SK-N-SH (cell line): ENCODE results near the gene ZDHHC11B. TPM values are rescaled to one million over a fixed set of nuclear protein-coding genes. Genes with fewer than 3 reads are reported as not detected.

Experiments used
- CTCF ChIA-PET: fragments of 300-600, 350-600 bp; formaldehyde crosslinking; extraction: SDS; loops from one replicate; lab custom pipeline; 2021; lab: Yijun Ruan, JAX
- POLR2A ChIA-PET: fragments of 350-600 bp; sonication (Branson Sonifier 250); formaldehyde crosslinking; extraction: SDS; loops from one replicate; lab custom pipeline; 2020; ENCODE audit warnings: antibody characterized with exemption, inconsistent platforms; lab: Yijun Ruan, JAX
- DNase-seq: peaks from one replicate; pipeline ENCODE4 v3.0.0; 2012
- H2AFZ ChIP-seq: fragments of 200-600 bp; sonication (generic); 2 replicates; pipeline ENCODE4 v1.8.1; 2016; ENCODE audit warnings: antibody characterized with exemption, mild to moderate bottlenecking, low read depth
- H3F3A ChIP-seq: fragments of 200-600 bp; sonication (generic); replicated peaks from 2 replicates; pipeline ENCODE3; 2016; ENCODE audit warnings: antibody characterized with exemption, mild to moderate bottlenecking; ENCODE audit not compliant: insufficient read depth
- H3K27ac ChIP-seq, 2 experiments: fragments of 200-500 bp in 1 of 2; fragments of 200-600 bp in 1 of 2; sonication (Bioruptor generic) in 1 of 2; sonication (generic), shearing (Covaris generic) in 1 of 2; 2 replicates each; pipeline versions ENCODE4 v1.5.1 to v1.6.1; 2014 to 2016; ENCODE audit warnings: low read depth in 2 of 2, inconsistent platforms in 1 of 2, low read length in 1 of 2, mild to moderate bottlenecking in 1 of 2, mixed read lengths in 1 of 2
- H3K27me3 ChIP-seq: fragments of 200-600 bp; sonication (generic), shearing (Covaris generic); 2 replicates; pipeline ENCODE4 v1.6.1; 2016; ENCODE audit warnings: mixed run types; ENCODE audit not compliant: insufficient read depth
- H3K36me3 ChIP-seq, 2 experiments: fragments of 200-500 bp in 1 of 2; fragments of 200-600 bp in 1 of 2; sonication (Bioruptor generic) in 1 of 2; sonication (generic) in 1 of 2; replicated peaks in 1 of 2; 2 replicates each; pipeline versions ENCODE3 to v1.5.1; 2014 to 2016; ENCODE audit warnings: low read length in 1 of 2, mild to moderate bottlenecking in 1 of 2; ENCODE audit not compliant: insufficient read depth in 2 of 2, control insufficient read depth in 1 of 2
- H3K4me1 ChIP-seq, 2 experiments: fragments of 200-500 bp in 1 of 2; fragments of 200-600 bp in 1 of 2; sonication (Bioruptor generic) in 1 of 2; sonication (generic), shearing (Covaris generic) in 1 of 2; 2 replicates each; pipeline versions ENCODE4 v1.5.1 to v1.6.1; 2014 to 2016; ENCODE audit warnings: low read depth in 1 of 2, low read length in 1 of 2, mixed run types in 1 of 2; ENCODE audit not compliant: insufficient read depth in 2 of 2, control insufficient read depth in 1 of 2
- H3K4me2 ChIP-seq: fragments of 200-600 bp; sonication (generic), shearing (Covaris generic); 2 replicates; pipeline ENCODE4 v1.6.1; 2017; ENCODE audit warnings: mixed run types
- H3K4me3 ChIP-seq, 2 experiments: fragments of 200-500 bp in 1 of 2; fragments of 200-600 bp in 1 of 2; sonication (Bioruptor generic) in 1 of 2; sonication (generic), shearing (Covaris generic) in 1 of 2; 2 replicates each; pipeline versions ENCODE4 v1.5.1 to v1.8.1; 2014 to 2016; ENCODE audit warnings: low read depth in 2 of 2, inconsistent platforms in 1 of 2, low read length in 1 of 2, mild to moderate bottlenecking in 1 of 2, mixed read lengths in 1 of 2, moderate library complexity in 1 of 2
- H3K79me2 ChIP-seq: fragments of 200-600 bp; sonication (generic); 2 replicates; pipeline ENCODE4 v1.8.1; 2017; ENCODE audit warnings: mild to moderate bottlenecking; ENCODE audit not compliant: insufficient read depth
- H3K9ac ChIP-seq: fragments of 200-600 bp; sonication (generic); 2 replicates; pipeline ENCODE4 v1.6.1; 2017; ENCODE audit warnings: mixed run types
- H3K9me2 ChIP-seq: fragments of 200-600 bp; sonication (generic); 2 replicates; pipeline ENCODE4 v1.6.1; 2017; ENCODE audit warnings: mixed run types
- H3K9me3 ChIP-seq: fragments of 200-600 bp; sonication (generic); 2 replicates; pipeline ENCODE4 v1.6.1; 2017; ENCODE audit warnings: mixed run types, mild to moderate bottlenecking, moderate library complexity
- H4K20me1 ChIP-seq: fragments of 200-600 bp; sonication (generic); 2 replicates; pipeline ENCODE4 v1.6.1; 2017; ENCODE audit warnings: mild to moderate bottlenecking, mixed run types; ENCODE audit not compliant: insufficient read depth
- CHD2 ChIP-seq: fragments of 150-350 bp; IDR thresholded peaks from 2 replicates; pipeline ENCODE4 v1.6.1; 2018; ENCODE audit warnings: low read length; ENCODE audit not compliant: partially characterized antibody
- ELF1 ChIP-seq: IDR thresholded peaks from 2 replicates; pipeline ENCODE4 v1.4.0; 2012
- EP300 ChIP-seq, 2 experiments: IDR thresholded peaks; 2 replicates each; pipeline versions ENCODE4 v1.4.0 to v1.6.1; 2012; ENCODE audit warnings: borderline replicate concordance in 1 of 2, low read depth in 1 of 2, low read length in 1 of 2
- EZH2phosphoT487 ChIP-seq: fragments of 200-600 bp; sonication (generic); IDR thresholded peaks from 2 replicates; pipeline ENCODE4 v1.6.1; 2017; ENCODE audit warnings: low read depth, mixed run types, mild to moderate bottlenecking, antibody characterized with exemption, moderate library complexity, borderline replicate concordance
- FOXM1 ChIP-seq: IDR thresholded peaks from 2 replicates; pipeline ENCODE4 v1.4.0; 2012; ENCODE audit warnings: low read depth, mild to moderate bottlenecking
- NFIC ChIP-seq: IDR thresholded peaks from 2 replicates; pipeline ENCODE4 v1.4.0; 2012; ENCODE audit warnings: borderline replicate concordance
- NRF1 ChIP-seq: IDR thresholded peaks from 2 replicates; pipeline ENCODE4 v1.6.1; 2012; ENCODE audit warnings: low read depth, mild to moderate bottlenecking, low read length
- RAD21 ChIP-seq: IDR thresholded peaks from 2 replicates; pipeline ENCODE4 v1.6.1; 2012; ENCODE audit warnings: mild to moderate bottlenecking, low read length
- SMC3 ChIP-seq: IDR thresholded peaks from 2 replicates; pipeline ENCODE4 v1.6.1; 2012; ENCODE audit warnings: low read depth, low read length, improper control_type of control experiment
- WGBS: methylation state at CpG from one replicate; pipeline ENCODE4 v1.1.6; 2017; ENCODE audit warnings: low lambda C conversion rate; 5-methylcytosine and 5-hydroxymethylcytosine counted together
- polyA plus RNA-seq, 3 experiments: library from polyadenylated mRNA; depleted of rRNA; stranded (reverse); fragments of >200 nt; gene quantifications; 2 replicates each; pipeline ENCODE4 v1.2.3, GENCODE V29; 2012
- TF ChIP-seq, protein P1 (sequence below): IDR thresholded peaks from 2 replicates; pipeline ENCODE4 v1.4.0; 2012; ENCODE audit warnings: low read depth, borderline replicate concordance
- TF ChIP-seq, protein P2 (sequence below): IDR thresholded peaks from 2 replicates; pipeline ENCODE4; 2012
- TF ChIP-seq, protein P3 (sequence below): IDR thresholded peaks from 2 replicates; pipeline ENCODE4 v1.6.1; 2012; ENCODE audit warnings: mild to moderate bottlenecking, low read depth, low read length, moderate library complexity
- TF ChIP-seq, protein P4 (sequence below): fragments of 150-350 bp; IDR thresholded peaks from 2 replicates; pipeline ENCODE4 v1.6.1; 2017; ENCODE audit warnings: antibody characterized with exemption, low read length, low read depth, borderline replicate concordance
- TF ChIP-seq, protein P5 (sequence below): fragments of 150-350 bp; IDR thresholded peaks from 2 replicates; pipeline ENCODE4 v1.6.1; 2016; ENCODE audit warnings: mild to moderate bottlenecking, low read depth, low read length
- TF ChIP-seq, protein P6 (sequence below): IDR thresholded peaks from 2 replicates; pipeline ENCODE4 v1.4.0; 2012; ENCODE audit warnings: low read depth, borderline replicate concordance

ZDHHC11B gene
- polyA plus RNA-seq, 1 of the 3 experiments (the other 2 are of a cell fraction), result not detected

DNA sequence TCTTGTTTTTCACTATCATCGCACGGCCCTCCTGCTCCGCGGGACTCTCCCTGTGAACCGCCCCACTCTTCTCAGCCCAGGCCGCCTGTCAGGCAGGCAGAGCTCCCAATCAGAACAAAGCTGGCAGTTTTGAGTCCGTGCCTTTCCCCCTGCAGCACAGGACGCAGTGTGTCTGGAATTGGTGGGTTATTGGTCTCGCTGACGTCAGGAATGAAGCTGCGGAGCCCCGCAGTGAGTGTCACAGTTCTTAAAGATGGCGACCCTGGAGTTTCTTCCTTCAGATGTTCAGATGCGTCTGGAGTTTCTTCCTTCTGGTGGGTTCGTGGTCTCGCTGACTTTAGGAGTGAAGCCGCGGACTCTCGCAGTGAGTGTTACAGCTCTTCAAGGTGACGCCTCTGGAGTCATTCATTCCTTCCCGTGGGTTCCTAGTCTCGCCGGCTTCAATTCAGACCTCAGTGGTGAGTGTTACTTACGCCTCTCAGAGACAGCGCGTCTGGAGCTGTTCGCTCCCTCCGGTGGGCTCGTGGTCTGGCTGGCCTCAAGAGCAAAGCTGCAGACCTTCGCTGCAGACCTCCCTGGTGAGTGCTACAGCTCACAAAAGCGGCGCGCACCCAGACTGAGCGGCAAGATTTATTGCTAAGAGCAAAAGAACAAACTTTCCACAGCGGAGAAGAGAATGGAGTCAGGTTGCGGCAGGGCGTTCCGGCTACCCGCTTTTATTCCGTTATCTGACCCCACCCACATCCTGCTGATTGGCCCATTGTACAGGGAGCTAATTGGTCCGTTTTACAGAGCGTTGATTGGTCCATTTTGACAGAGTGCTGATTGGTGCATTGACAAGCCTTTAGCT, 7.4 kb downstream of the ZDHHC11B start:
- peak; percentile 20 for DNase-seq
- no peaks in the 10 kb centered on the region for H3K36me3 ChIP-seq
- no peaks in the 10 kb centered on the region for H3K9me2 ChIP-seq
- ChIA-PET CTCF (interaction anchor here (0.8 to 1.3 kb wide), 2 partner anchors 104 to 106 kb away, joined by 3 read pairs; no protein-coding TSS in a partner anchor), POLR2A (no interaction called here)
- no peak overlapping the region for H3K27ac ChIP-seq
- H3F3A ChIP-seq, result no peaks in the 10 kb centered on the region
- H3K79me2 ChIP-seq, result no peaks in the 10 kb centered on the region
- TF ChIP-seq CHD2, result no peak
- TF ChIP-seq, protein P1, sequence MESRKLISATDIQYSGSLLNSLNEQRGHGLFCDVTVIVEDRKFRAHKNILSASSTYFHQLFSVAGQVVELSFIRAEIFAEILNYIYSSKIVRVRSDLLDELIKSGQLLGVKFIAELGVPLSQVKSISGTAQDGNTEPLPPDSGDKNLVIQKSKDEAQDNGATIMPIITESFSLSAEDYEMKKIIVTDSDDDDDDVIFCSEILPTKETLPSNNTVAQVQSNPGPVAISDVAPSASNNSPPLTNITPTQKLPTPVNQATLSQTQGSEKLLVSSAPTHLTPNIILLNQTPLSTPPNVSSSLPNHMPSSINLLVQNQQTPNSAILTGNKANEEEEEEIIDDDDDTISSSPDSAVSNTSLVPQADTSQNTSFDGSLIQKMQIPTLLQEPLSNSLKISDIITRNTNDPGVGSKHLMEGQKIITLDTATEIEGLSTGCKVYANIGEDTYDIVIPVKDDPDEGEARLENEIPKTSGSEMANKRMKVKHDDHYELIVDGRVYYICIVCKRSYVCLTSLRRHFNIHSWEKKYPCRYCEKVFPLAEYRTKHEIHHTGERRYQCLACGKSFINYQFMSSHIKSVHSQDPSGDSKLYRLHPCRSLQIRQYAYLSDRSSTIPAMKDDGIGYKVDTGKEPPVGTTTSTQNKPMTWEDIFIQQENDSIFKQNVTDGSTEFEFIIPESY, result no peak
- TF ChIP-seq ELF1, result no peak
- no peak for TF ChIP-seq EP300 (IDR thresholded peaks at IDR 0.05; ENCODE audit: borderline replicate concordance in 1 of 2, low read depth in 1 of 2, low read length in 1 of 2)
- no peak for TF ChIP-seq FOXM1
- TF ChIP-seq EZH2phosphoT487, result no peak
- TF ChIP-seq, protein P2, sequence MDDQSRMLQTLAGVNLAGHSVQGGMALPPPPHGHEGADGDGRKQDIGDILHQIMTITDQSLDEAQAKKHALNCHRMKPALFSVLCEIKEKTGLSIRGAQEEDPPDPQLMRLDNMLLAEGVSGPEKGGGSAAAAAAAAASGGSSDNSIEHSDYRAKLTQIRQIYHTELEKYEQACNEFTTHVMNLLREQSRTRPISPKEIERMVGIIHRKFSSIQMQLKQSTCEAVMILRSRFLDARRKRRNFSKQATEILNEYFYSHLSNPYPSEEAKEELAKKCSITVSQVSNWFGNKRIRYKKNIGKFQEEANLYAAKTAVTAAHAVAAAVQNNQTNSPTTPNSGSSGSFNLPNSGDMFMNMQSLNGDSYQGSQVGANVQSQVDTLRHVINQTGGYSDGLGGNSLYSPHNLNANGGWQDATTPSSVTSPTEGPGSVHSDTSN, result no peak
- TF ChIP-seq, protein P3, sequence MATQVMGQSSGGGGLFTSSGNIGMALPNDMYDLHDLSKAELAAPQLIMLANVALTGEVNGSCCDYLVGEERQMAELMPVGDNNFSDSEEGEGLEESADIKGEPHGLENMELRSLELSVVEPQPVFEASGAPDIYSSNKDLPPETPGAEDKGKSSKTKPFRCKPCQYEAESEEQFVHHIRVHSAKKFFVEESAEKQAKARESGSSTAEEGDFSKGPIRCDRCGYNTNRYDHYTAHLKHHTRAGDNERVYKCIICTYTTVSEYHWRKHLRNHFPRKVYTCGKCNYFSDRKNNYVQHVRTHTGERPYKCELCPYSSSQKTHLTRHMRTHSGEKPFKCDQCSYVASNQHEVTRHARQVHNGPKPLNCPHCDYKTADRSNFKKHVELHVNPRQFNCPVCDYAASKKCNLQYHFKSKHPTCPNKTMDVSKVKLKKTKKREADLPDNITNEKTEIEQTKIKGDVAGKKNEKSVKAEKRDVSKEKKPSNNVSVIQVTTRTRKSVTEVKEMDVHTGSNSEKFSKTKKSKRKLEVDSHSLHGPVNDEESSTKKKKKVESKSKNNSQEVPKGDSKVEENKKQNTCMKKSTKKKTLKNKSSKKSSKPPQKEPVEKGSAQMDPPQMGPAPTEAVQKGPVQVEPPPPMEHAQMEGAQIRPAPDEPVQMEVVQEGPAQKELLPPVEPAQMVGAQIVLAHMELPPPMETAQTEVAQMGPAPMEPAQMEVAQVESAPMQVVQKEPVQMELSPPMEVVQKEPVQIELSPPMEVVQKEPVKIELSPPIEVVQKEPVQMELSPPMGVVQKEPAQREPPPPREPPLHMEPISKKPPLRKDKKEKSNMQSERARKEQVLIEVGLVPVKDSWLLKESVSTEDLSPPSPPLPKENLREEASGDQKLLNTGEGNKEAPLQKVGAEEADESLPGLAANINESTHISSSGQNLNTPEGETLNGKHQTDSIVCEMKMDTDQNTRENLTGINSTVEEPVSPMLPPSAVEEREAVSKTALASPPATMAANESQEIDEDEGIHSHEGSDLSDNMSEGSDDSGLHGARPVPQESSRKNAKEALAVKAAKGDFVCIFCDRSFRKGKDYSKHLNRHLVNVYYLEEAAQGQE, result no peak
- TF ChIP-seq RAD21, result no peak
- TF ChIP-seq, protein P4, sequence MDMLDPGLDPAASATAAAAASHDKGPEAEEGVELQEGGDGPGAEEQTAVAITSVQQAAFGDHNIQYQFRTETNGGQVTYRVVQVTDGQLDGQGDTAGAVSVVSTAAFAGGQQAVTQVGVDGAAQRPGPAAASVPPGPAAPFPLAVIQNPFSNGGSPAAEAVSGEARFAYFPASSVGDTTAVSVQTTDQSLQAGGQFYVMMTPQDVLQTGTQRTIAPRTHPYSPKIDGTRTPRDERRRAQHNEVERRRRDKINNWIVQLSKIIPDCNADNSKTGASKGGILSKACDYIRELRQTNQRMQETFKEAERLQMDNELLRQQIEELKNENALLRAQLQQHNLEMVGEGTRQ, result no peak
- no peak for TF ChIP-seq SMC3
- no peak for TF ChIP-seq NFIC
- TF ChIP-seq, protein P5, sequence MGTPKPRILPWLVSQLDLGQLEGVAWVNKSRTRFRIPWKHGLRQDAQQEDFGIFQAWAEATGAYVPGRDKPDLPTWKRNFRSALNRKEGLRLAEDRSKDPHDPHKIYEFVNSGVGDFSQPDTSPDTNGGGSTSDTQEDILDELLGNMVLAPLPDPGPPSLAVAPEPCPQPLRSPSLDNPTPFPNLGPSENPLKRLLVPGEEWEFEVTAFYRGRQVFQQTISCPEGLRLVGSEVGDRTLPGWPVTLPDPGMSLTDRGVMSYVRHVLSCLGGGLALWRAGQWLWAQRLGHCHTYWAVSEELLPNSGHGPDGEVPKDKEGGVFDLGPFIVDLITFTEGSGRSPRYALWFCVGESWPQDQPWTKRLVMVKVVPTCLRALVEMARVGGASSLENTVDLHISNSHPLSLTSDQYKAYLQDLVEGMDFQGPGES, result no peak
- TF ChIP-seq NRF1, result no peak
- TF ChIP-seq, protein P6, sequence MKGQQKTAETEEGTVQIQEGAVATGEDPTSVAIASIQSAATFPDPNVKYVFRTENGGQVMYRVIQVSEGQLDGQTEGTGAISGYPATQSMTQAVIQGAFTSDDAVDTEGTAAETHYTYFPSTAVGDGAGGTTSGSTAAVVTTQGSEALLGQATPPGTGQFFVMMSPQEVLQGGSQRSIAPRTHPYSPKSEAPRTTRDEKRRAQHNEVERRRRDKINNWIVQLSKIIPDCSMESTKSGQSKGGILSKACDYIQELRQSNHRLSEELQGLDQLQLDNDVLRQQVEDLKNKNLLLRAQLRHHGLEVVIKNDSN, result no peak
- H4K20me1 ChIP-seq, result no peaks in the 10 kb centered on the region
- H2AFZ ChIP-seq, result no peak overlapping the region
- H3K4me1 ChIP-seq, result no peaks in the 10 kb centered on the region
- no peak overlapping the region for H3K4me3 ChIP-seq
- no peak overlapping the region for H3K4me2 ChIP-seq
- 79% methylated on average over 42 of the region's 42 CpGs for WGBS
- no peaks in the 10 kb centered on the region for H3K9me3 ChIP-seq
- no peak overlapping the region for H3K9ac ChIP-seq
- H3K27me3 ChIP-seq, result no peaks in the 10 kb centered on the region
